ENCODE measurements around the gene SLC25A26. TPM values are rescaled to one million over a fixed set of nuclear protein-coding genes. Genes with fewer than 3 reads are reported as not detected.

Gene SLC25A26
- total and polyA plus RNA-seq, 2 of the 13 experiments (the other 11 are each of a cell fraction or from before 2014, with no cell fraction given) = 23.1 to 32.7 TPM

DNA sequence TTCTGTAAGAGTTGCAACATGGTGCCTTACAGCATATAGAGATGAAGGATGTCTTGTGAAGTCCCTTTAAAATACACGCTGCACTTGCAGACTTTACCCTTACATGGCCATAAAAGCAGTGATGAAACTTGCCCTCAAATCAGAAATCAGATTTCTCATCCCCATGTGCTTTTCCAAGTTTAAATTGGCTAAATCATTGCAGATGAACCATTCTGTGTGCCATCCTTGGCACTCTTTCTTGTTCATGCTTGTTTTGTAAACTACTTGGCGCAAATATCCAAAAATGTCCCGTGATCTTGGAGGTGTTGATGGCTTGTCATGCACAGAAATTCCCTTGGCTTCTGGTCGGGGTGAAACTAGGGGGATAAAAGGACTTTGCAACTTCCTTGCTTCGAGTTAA, 144.3 kb downstream of the SLC25A26 start (continued):
- TF ChIP-seq, protein P1, sequence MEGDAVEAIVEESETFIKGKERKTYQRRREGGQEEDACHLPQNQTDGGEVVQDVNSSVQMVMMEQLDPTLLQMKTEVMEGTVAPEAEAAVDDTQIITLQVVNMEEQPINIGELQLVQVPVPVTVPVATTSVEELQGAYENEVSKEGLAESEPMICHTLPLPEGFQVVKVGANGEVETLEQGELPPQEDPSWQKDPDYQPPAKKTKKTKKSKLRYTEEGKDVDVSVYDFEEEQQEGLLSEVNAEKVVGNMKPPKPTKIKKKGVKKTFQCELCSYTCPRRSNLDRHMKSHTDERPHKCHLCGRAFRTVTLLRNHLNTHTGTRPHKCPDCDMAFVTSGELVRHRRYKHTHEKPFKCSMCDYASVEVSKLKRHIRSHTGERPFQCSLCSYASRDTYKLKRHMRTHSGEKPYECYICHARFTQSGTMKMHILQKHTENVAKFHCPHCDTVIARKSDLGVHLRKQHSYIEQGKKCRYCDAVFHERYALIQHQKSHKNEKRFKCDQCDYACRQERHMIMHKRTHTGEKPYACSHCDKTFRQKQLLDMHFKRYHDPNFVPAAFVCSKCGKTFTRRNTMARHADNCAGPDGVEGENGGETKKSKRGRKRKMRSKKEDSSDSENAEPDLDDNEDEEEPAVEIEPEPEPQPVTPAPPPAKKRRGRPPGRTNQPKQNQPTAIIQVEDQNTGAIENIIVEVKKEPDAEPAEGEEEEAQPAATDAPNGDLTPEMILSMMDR (CRISPR knock-in tag; IDR thresholded peaks at IDR 0.05) = no peak
- TF ChIP-seq, protein P2, sequence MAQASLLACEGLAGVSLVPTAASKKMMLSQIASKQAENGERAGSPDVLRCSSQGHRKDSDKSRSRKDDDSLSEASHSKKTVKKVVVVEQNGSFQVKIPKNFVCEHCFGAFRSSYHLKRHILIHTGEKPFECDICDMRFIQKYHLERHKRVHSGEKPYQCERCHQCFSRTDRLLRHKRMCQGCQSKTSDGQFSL (CRISPR knock-in tag; IDR thresholded peaks at IDR 0.05) = no peak

DNA sequence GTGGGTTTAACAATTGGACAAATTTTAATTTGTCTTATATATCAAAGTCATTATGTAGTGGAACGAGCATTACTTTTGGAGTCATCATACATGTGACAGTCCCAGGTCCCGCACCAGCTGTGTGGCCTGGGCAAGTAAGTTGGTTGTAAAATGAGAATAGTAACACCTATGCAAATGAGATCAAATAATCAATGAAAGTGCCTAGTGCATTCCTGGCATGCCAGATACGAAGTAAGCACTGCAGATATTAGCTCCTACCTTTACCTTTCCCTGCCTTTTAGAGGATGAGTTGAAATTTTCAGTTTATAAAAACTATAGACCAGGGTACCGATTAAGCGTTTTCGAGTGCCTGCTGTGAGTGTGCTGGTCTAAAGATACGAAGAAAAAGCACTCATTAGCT, 145.9 kb downstream of the SLC25A26 start:
- Histone ChIP-seq H4K20me1 (ENCODE audit: insufficient read depth, low read length) (no peaks in the 10 kb centered on the region), H3K27ac (ENCODE audit: extremely low read length, insufficient read depth, low read length) (no peak overlapping the region), H3K4me2 (ENCODE audit: low read depth, low read length) (no peak overlapping the region), H3K4me1 (ENCODE audit: insufficient read depth, low read length) (peaks cover 11% of the 10 kb centered on the region), H3K4me3 (replicated peaks in 1 of 3; ENCODE audit: insufficient read depth in 1 of 3, low read depth in 2 of 3, low read length in 3 of 3) (no peak overlapping the region), H3K27me3 (ENCODE audit: control insufficient read depth in 1 of 2, insufficient read depth in 2 of 2, low read length in 2 of 2) (no peaks in the 10 kb centered on the region), H3K9ac (ENCODE audit: insufficient read depth, low read depth, low read length) (no peak overlapping the region), H3K36me3 (replicated peaks in 1 of 2; ENCODE audit: control insufficient read depth in 1 of 2, insufficient read depth in 2 of 2, low read length in 2 of 2) (peaks cover 0 to 2% of the 10 kb centered on the region in 2 experiments; a peak in 1 of 5 replicates), H3K9me3 (ENCODE audit: low read length) (no peaks in the 10 kb centered on the region), H3K79me2 (ENCODE audit: insufficient read depth, low read length) (no peaks in the 10 kb centered on the region), H2AFZ (ENCODE audit: low read length) (no peak overlapping the region)
- DNase-seq (ENCODE audit: low spot score) = no peak
- in situ Hi-C loops (cut with HindIII; ENCODE audit: extremely low pct_ligation_motif_present, low pct_unique_long_range_greater_than_20kb) = no loop called here
- POLR2A ChIA-PET = no interaction called here
- BruUV-seq (replicated peaks) = no TSS peak
- no peak for ATAC-seq
- CTCF ChIA-PET (ENCODE audit: low intra/inter-chr PET ratio, low total read pairs) = no interaction called here
- no peak for TF ChIP-seq ZSCAN29 (CRISPR knock-in tag; conservative IDR thresholded peaks at IDR 0.05)
- TF ChIP-seq, protein P3, sequence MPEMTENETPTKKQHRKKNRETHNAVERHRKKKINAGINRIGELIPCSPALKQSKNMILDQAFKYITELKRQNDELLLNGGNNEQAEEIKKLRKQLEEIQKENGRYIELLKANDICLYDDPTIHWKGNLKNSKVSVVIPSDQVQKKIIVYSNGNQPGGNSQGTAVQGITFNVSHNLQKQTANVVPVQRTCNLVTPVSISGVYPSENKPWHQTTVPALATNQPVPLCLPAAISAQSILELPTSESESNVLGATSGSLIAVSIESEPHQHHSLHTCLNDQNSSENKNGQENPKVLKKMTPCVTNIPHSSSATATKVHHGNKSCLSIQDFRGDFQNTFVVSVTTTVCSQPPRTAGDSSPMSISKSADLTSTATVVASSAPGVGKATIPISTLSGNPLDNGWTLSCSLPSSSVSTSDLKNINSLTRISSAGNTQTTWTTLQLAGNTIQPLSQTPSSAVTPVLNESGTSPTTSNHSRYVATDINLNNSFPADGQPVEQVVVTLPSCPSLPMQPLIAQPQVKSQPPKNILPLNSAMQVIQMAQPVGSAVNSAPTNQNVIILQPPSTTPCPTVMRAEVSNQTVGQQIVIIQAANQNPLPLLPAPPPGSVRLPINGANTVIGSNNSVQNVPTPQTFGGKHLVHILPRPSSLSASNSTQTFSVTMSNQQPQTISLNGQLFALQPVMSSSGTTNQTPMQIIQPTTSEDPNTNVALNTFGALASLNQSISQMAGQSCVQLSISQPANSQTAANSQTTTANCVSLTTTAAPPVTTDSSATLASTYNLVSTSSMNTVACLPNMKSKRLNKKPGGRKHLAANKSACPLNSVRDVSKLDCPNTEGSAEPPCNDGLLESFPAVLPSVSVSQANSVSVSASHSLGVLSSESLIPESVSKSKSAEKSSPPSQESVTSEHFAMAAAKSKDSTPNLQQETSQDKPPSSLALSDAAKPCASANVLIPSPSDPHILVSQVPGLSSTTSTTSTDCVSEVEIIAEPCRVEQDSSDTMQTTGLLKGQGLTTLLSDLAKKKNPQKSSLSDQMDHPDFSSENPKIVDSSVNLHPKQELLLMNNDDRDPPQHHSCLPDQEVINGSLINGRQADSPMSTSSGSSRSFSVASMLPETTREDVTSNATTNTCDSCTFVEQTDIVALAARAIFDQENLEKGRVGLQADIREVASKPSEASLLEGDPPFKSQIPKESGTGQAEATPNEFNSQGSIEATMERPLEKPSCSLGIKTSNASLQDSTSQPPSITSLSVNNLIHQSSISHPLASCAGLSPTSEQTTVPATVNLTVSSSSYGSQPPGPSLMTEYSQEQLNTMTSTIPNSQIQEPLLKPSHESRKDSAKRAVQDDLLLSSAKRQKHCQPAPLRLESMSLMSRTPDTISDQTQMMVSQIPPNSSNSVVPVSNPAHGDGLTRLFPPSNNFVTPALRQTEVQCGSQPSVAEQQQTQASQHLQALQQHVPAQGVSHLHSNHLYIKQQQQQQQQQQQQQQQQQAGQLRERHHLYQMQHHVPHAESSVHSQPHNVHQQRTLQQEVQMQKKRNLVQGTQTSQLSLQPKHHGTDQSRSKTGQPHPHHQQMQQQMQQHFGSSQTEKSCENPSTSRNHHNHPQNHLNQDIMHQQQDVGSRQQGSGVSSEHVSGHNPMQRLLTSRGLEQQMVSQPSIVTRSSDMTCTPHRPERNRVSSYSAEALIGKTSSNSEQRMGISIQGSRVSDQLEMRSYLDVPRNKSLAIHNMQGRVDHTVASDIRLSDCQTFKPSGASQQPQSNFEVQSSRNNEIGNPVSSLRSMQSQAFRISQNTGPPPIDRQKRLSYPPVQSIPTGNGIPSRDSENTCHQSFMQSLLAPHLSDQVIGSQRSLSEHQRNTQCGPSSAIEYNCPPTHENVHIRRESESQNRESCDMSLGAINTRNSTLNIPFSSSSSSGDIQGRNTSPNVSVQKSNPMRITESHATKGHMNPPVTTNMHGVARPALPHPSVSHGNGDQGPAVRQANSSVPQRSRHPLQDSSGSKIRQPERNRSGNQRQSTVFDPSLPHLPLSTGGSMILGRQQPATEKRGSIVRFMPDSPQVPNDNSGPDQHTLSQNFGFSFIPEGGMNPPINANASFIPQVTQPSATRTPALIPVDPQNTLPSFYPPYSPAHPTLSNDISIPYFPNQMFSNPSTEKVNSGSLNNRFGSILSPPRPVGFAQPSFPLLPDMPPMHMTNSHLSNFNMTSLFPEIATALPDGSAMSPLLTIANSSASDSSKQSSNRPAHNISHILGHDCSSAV (CRISPR knock-in tag; IDR thresholded peaks at IDR 0.05; ENCODE audit: borderline replicate concordance) = no peak
- no peak for TF ChIP-seq REL (CRISPR knock-in tag; conservative IDR thresholded peaks at IDR 0.05)
- FAIRE-seq = no peak
- intact Hi-C loops (cut with micrococcal nuclease; ENCODE audit: unreplicated experiment) = no loop called here
- 97% methylated on average over 7 of the region's 7 CpGs for WGBS (ENCODE audit: low lambda C conversion rate)
